Embryonic facial prominence (tissue), 1 donor: ENCODE measurements around the gene TTC33.
"Not testable (repeated sequence)": the region's sequence is repeated elsewhere in the genome, so short reads cannot be mapped to it uniquely, and the experiment has no call there.

Experiments
- DNase-seq: peaks from one replicate; pipeline ENCODE4 v3.0.0-alpha.2; 2016; ENCODE audit errors: extremely low spot score

The TTC33 gene

DNA sequence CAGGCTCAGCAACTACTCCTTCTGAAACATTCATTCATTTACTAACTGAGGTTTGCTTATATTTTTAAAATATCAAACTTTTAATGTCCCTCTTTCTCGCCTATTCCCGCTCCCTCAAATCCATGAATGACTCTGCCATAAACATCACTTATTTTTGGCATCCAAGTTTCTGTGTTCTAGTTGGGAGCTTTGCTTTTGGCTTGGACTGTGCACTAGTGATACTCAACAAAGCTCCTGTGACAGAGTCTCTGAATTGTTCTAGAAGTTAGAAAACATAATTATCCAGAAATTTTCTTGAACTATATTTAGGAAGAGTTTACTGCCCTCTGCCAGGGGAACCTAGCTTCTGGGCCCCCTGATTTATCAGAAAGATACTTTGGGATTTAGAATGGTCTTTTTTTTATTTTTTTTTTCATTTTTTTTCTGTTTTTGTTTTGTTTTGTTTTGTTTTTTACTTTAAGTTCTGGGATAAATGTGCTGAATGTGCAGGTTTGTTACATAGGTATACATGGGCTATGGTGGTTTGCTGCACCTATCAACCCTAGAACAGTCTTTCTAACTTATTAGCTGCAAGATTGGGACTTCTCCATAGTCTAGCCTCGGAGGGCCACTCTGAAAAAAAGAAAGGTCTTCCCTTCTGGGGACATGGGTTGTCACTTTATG is 140.7 kb downstream of the TTC33 start:
- DNase-seq: no peak

DNA sequence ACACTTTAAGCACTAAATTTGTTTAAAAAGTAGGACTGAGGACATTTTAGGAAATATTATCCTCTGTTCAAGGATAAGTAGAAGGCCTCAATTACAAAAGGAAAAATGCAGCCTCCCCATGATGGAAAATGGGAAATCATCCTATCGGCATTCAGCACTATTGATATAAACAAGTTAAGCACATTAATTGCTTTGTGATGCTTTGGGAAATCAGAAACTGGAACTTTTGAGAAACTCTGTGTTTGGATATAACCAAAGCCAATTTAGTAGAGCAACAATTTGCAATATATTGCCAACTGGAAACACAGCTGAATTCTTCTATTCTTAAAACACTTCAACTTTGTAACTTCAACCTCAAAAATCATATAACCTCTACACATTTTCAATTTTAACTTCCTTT is 141.3 kb downstream of the TTC33 start:
- DNase-seq: no peak

DNA sequence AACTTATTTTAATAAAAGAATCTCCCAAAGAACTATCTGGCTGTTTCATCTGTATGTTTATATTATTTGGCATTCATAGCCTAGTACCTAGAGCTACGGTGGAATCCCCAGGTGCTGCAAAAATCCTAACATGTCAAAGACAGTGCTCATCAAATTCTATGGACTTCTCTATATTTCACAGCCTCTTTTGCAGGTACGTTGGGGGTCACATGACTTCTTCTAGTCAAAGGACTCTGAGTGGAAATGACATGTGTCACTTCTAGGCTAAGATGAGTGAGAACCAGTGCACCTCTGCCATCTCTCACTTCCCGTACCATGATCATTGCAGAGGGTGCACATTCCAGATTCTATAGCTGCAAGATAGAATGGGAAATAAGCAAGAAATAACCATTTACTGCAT is 148.6 kb downstream of the TTC33 start:
- no peak for DNase-seq

DNA sequence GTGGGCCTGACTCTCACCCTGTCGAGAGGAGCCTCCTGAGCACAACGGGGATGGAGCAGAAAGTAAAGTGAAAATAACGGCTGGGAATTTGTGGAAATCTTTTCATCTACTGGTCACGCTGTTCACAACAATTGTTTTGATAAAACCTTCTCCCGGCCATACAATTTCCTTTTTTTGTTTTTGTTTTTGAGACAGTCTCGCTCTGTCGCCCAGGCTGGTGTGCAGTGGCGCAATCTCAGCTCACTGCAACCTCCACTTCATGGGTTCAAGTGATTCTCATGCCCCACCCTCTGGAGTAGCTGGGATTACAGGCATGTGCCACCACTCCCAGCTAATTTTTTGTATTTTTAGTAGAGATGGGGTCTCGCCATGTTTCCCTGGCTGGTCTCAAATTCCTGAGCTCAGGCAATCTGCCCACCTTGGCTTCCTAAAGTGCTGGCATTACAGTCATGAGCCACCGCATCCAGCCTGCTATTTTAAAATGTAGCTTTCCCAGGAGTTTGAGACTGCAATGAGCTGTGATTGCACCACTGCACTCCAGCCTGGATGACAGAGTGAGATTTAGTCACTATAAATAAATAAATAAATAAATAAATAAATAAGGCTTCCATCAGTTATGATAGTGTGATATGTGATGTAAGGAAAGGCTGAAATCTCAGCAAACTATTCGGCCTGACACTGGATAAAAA is 149.5 kb downstream of the TTC33 start:
- DNase-seq: no peak

DNA sequence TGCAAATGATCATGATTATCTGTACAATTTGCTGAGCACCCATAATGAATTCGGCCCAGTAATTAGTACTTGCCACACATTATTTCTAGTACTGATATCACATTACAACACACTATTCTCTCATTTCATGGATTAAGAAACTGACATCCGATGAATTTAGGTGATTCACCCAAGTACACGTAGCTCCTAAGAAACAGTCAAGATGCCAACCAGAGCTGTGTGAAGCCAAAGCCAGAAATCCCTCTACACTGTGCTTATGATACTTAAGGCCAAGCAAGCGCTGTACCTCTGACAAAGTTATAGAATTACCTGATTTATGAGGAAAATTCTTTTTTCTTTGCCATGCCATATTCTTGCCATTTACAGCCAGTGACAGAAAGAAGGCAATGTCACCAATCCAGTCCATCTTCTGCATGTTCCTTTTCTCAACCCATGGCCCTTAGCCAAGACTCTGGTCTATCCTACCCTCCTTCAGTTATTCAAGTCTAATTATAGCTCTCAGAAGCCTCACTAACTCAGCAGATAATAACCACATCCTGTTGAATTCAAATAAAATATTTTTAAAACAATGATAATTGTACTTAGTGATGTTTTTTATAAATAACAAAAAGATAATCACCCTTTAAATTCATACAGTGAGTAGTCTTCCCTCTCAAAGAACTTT is 150.3 kb downstream of the TTC33 start:
- DNase-seq: no peak

DNA sequence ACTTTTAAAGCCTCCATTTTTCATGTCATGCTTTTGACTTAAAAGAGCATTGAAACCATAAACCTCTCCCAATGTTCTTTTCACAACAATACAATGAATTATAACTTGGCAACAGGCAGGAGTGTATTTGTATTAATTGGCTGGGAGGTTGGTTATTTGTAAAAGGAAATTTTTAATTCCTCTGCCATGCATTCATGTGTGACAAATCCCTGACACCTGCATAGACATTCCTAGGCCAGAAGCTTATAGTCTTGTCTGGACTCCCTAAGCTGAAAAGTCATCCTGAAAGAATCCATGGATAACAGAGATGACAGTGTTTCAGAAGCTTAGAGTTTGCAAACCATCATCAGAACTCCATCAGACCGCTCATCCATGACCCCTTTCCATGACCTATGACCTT is 152.4 kb downstream of the TTC33 start:
- DNase-seq: no peak

DNA sequence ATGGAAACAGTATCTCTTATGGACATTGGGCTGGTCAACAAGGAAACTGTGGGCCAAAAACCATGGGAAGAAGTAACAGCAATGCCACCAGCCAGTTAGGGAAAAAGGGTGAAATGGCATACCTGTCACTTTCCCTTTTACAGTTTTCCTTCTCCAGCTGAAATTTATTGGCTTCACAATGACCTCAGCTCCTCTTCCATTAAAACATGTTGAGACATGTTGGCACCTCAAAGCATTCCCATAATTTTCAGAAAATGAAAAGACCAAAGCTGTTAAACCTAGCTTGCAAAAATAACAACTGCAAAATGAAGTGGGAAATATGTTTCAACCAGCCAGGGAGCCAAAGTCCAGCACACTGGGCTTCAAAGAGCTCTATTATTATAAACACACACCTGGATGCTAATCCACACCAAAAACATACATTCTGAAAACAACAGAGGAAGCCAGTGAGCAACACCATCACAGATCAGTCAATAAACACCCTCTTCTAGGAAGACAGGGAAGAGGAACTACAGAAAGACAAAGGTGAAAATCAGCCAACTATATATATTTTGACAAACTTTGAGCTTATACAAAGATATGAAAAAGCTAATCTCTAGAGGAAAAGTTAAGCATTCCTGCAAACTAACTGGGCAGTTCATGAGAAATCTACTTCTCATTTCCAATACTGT is 154.4 kb downstream of the TTC33 start:
- DNase-seq: no peak

DNA sequence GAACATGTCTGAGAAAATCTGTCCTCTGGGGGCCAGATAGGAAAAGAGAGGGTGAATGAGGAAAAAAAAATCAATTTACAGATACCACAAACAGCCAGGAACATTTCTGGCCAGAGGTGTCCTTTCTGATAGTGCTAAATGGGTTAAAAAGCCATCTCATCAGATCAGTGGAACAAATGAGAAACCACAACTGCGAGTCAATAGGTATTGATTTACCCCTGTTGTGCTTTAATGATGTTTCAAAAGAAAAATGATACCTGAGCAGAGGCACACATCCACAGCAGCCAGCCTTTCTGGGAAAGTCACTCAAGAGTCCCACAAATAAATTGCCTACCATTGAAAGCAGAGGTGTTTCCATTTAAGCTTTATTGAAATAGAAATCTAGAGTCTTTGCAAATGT is 155.4 kb downstream of the TTC33 start:
- DNase-seq: no peak

DNA sequence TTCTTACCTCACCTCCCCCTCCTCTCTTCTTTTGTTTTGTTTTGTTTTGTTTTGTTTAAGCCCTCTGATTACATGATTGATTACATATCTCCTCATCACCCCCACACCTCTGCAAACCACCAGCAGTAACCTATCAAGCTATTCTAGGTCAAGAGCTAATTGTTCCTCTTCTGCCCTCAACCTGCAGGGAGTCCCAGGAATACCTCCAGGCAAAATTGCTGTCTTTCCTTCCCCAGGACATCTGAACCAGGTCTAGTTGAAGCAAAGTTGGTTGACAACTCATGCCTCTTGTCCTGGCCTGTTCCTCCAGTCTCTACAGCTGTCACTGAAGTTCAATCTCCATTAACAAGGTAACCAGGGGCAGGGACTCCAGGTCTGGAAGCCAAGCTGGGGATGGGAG is 156.1 kb downstream of the TTC33 start:
- DNase-seq: no peak

DNA sequence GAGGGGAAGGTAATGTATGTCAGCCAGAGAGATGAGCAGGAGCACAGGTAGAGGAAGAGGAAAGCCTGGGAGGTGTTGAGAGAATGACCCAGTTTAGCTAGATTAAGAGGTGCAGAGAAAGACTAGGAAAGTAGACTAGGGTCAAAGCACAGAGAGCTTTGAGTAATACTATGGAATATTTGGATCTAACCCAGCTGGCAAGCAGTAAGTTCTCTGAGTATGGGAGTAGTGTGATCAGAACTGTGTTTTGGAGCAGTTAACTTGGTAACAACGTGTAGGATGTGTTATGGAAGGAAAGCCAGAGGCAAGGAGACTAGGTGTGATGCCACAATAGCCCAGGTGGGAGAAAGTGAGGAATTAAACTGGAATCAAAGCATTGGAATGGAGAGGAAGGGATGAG is 160.9 kb downstream of the TTC33 start:
- DNase-seq: no peak

DNA sequence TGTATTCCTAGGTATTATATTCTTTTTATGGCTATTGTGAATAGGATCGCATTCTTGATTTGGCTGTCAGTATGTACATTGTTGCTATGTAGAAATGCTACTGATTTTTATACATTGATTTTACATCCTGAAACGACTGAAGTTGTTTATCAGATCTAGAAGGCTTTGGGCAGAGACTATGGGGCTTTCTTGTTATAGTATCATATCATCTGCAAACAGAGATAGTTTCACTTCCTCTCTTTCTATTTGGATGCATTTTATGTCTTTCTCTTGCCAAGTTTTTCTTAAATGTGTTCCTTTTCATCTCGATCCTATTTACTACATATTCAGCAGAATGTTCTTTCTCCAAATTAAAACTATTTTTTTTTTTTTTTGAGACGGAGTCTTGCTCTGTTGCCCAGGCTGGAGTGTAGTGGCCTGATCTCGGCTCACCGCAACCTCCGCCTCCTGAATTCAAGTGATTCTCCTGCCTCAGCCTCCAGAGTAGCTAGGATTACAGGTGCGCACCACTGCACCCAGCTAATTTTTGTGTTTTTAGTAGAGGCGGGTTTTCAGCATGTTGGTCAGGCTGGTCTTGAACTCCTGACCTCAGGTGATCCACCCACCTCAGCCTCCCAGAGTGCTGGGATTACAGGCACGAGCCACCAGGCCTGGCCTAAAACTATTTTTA is 163.9 kb downstream of the TTC33 start:
- DNase-seq: not testable (repeated sequence)

DNA sequence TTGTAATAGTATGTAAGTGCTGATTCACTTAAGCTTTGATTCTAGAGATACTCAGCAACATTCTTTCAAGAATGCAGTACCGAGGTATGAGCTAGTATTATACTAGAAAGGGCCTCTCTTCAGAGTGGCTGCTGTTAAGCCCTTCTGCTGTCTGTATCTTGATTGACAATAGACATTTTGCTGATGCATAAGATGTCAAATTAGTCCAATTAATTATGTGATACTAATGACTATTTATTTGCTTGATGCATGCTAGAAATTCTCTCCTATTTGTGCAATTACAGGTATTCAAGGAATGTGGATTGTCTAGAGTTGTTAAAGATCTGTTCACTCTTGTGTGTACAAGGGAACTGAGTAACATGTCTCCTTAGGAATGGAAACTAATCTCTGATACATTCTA is 168.4 kb downstream of the TTC33 start:
- no peak for DNase-seq

DNA sequence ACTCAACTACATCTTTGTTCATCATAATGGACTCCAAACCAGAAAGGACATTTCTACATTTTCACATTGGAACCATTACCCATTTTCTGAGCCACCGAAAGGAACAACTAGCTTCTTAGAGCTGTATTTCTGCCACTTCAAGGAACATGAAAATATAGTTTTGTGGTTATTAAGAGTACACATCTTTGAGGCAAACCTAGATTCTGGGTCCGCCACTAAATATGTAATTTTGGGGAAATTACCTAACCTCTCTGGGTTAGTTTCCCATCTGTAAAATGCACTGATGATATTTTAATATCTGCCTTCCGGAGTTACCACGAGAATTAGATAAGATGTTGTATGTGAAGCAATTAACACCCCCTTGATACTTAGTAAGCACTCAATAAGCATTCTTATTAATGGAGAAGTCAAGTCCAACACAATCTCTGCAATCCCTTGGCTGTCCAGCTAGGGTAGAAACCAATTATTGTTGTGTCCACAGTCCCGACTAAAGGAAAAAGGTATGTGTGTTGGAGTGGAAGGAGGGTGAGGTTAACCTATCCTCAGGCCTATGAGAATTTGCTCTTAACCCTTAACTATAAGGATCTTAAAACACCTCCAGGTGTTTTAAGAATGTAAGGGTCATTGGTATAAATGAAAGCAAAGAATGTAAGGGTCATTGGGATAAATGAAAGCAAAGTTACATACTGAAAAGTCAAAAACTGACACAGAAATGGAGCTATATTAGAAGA is 170.1 kb downstream of the TTC33 start:
- DNase-seq: no peak

DNA sequence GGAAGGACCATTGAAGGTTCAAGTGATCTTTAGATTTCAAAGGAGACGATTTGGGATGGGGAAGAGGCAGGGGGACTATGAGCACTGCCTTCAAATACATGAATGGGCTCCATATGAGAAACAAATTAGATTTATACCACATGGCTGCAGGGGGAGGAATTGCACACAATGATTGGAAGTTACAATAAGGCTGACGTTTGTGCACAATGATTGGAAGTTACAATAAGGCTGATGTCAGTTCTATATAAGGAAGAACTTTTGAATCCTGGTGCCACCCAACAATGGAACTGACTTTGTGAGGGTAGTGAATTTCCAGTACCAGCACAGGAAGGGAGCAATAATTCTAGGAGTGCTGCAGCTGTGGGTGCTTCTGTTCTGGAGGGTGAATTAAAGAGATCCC is 171.7 kb downstream of the TTC33 start:
- DNase-seq: no peak

DNA sequence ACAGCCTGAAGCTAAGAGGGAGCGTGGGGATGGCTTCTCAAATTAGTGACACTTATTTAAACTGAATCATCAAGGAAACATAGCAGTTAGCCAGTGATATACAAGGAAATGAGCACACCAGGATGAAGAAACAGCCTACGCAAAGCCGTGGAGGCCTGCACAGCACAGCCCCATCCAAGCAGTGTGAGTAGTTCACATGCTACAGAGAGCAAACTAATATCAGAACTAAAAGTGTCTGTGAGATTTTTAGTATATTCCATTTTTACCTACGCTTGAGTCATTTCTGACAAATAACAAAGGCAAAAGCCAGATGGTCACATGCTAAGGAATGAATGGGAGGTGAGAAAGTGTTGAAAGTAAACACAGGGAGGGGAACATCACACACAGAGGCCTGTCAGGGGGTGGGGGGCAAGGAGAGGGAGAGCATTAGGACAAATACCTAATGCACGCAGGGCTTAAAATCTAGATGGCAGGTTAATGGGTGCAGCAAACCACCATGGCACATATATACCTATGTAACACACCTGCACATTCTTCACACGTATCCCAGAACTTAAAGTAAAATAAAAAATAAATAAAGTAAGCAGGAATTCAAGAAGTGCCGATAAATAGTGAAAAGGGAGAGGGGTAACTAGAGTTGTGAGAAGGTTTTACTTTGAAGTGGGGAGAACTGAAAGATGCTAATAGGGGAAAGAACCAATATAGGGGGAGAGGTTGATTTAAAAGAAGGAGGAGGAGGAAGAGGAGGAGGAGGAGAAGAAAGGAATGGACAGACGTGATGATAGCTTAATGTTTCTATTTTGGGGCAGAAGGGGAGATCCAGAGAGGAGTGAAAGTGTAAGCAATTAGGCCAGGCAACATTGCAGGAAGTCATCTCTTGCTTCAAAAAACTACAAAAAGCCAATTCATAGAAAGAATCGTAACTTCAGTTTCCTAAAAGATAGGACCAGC is 177.0 kb downstream of the TTC33 start:
- no peak for DNase-seq

DNA sequence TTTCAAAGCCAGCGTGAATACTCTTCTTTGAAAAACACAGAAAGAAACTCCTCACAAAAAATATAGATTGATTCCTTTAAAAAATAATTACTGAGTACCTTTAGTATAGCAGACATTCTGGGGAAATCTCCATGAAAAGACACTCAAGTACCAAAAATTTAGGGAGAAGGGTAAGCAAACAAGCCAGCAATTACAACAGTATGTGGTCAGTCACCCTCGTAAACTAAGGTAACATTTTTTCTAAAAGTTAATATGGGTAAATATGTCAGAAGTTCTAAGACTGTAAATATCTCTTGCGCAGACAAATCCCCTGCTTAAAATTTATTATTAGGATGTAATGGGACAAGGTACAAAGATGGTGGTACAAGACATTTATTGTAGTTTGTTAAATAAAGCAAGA is 178.0 kb downstream of the TTC33 start:
- DNase-seq: no peak

DNA sequence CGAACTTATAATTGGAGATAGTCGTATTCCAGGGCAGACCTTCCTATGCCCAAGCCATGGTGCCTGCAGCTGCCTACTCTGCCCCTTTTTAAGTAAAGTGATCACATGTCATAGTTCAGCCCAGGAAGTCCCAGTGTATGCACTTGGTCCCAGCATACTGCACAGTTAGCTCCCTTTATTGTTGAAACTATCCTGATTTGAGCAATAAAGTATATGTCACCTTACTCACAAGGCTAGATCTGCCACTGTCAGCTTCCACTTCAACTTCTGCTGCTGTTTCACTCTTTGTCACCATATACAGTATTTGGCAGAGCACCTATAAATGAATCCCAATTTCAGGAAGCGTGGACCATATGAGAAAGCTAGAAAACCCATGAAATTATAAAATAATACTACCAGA is 179.8 kb downstream of the TTC33 start:
- DNase-seq: no peak

DNA sequence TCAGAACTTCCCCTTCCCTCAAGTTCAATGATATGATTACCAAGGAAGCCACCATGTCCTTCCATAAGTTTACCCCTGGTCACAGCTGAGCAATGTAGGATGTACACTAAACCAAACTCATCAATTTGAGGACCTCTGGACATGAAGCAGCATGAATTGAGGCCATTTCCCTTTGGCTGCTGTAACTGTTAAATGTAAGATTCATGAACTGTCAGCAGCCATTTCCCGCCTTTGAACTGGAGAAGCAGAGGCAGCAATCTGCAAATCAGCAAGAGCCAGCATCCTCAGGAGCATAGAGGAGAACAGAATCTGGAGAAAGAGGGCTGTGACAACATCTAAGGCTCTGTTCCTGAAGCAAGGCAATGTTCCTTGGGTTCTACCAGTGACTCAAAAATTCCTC is 180.3 kb downstream of the TTC33 start:
- no peak for DNase-seq

DNA sequence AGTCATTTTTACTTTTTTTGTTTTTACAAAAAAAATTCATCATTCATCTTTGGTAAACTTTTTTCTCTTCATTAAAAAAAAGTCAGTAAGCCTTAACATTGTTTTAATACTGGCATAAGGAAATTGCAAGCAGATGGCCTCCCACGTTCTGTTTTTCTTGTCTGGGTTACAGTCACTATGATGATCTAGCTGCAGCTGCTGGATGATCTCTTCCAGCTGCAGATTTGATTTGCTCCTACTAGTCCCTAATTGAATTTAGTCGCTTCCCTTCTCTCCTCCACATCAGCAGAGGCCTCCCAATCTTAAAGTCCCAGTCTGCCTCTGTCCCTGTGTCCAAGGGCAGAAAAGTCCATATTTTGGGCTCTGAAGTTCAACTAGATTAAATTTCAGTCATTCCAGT is 182.8 kb downstream of the TTC33 start:
- DNase-seq: peak; percentile 47

DNA sequence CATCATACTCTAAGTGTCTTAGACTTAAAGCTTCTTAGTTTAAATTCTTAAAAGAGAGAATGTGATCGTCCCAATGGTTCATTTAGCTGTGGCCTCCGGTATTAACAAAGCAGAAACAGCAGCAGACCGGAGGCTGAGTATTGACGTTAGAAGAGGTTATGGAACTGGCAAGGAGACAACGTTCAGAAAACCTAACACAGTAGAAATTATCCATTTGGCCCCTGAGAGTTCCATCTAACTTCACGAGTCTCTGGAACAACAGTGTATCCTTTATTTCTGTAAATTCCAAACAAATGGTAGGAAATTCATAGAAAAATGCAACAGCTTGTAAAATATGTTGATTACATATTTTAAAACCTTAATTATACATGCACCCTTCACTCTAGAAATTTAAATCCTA is 183.4 kb downstream of the TTC33 start:
- DNase-seq: no peak
